HepG2 (cell line): ENCODE results near the gene SLC2A4. TPM values are rescaled to one million over a fixed set of nuclear protein-coding genes. Genes with fewer than 3 reads are reported as not detected.

Source experiments
- ATF2 ChIP-seq: sonication (generic); formaldehyde crosslinking; IDR thresholded peaks from 2 replicates; pipeline ENCODE4 v1.4.0; 2020; ENCODE audit warnings: missing genetic modification reagents
- GPBP1L1 ChIP-seq: sonication (generic); formaldehyde crosslinking; IDR thresholded peaks from 2 replicates; pipeline ENCODE4 v1.5.0; 2020; ENCODE audit warnings: mild to moderate bottlenecking, missing genetic modification reagents
- HBP1 ChIP-seq: IDR thresholded peaks from 2 replicates; pipeline ENCODE4 v1.6.1; 2016; ENCODE audit warnings: low read depth, control low read depth
- IRF1 ChIP-seq: sonication (generic); formaldehyde crosslinking; IDR thresholded peaks from 2 replicates; pipeline ENCODE4 v1.4.0; 2020; ENCODE audit warnings: low read depth, mild to moderate bottlenecking, missing genetic modification reagents
- KDM1A ChIP-seq: IDR thresholded peaks from 2 replicates; pipeline ENCODE4 v1.6.1; 2016; ENCODE audit warnings: missing compliant biosample characterization
- KLF13 ChIP-seq: sonication (generic); formaldehyde crosslinking; IDR thresholded peaks from 2 replicates; pipeline ENCODE4 v1.4.0; 2020; ENCODE audit warnings: mild to moderate bottlenecking, missing genetic modification reagents
- MED13 ChIP-seq: sonication (generic); formaldehyde crosslinking; IDR thresholded peaks from 2 replicates; pipeline ENCODE4 v1.5.0; 2020; ENCODE audit warnings: missing genetic modification reagents
- MED8 ChIP-seq: sonication (generic); formaldehyde crosslinking; IDR thresholded peaks from 2 replicates; pipeline ENCODE4 v1.8.1; 2023; ENCODE audit warnings: mild to moderate bottlenecking, missing genetic modification reagents; ENCODE audit not compliant: insufficient replicate concordance
- NFYC ChIP-seq: IDR thresholded peaks from 2 replicates; pipeline ENCODE4 v1.6.1; 2016; ENCODE audit warnings: missing genetic modification reagents, missing compliant biosample characterization
- PAF1 ChIP-seq: IDR thresholded peaks from 2 replicates; pipeline ENCODE4 v1.6.1; 2016; ENCODE audit warnings: missing genetic modification reagents, missing compliant biosample characterization
- SOX13 ChIP-seq, 3 experiments: fragments of 450-650 bp in 1 of 3; sonication (generic) in 1 of 3; formaldehyde crosslinking in 1 of 3; IDR thresholded peaks in 2 of 3; conservative IDR thresholded peaks in 1 of 3; 2 replicates each; pipeline versions ENCODE4 v1.5.0 to v1.6.1; 2016 to 2020; ENCODE audit warnings: antibody characterized with exemption in 1 of 3, mild to moderate bottlenecking in 1 of 3, missing compliant biosample characterization in 1 of 3, missing genetic modification reagents in 1 of 3, moderate library complexity in 1 of 3
- STAT5B ChIP-seq: sonication (generic); formaldehyde crosslinking; IDR thresholded peaks from 2 replicates; pipeline ENCODE4 v1.4.0; 2020; ENCODE audit warnings: missing genetic modification reagents
- THAP9 ChIP-seq: sonication (generic); formaldehyde crosslinking; IDR thresholded peaks from 2 replicates; pipeline ENCODE4; 2020; ENCODE audit warnings: missing genetic modification reagents, mild to moderate bottlenecking, borderline replicate concordance
- ZNF33B ChIP-seq: sonication (generic); formaldehyde crosslinking; IDR thresholded peaks from 2 replicates; pipeline ENCODE4 v1.5.1; 2020; ENCODE audit warnings: mild to moderate bottlenecking, missing genetic modification reagents
- ZNF513 ChIP-seq: sonication (generic); formaldehyde crosslinking; conservative IDR thresholded peaks from 2 replicates; pipeline ENCODE4 v1.5.0; 2020; ENCODE audit warnings: missing genetic modification reagents
- ZNF710 ChIP-seq: sonication (generic); formaldehyde crosslinking; IDR thresholded peaks from 2 replicates; pipeline ENCODE4 v1.5.0; 2020; ENCODE audit warnings: mild to moderate bottlenecking, missing genetic modification reagents, borderline replicate concordance
- ZNF816 ChIP-seq: sonication (generic); formaldehyde crosslinking; IDR thresholded peaks from 2 replicates; pipeline ENCODE4 v1.8.0; 2022; ENCODE audit warnings: missing genetic modification reagents, mild to moderate bottlenecking, borderline replicate concordance
- polyA plus RNA-seq, 8 experiments: library from polyadenylated mRNA; depleted of rRNA in 3 of 8; stranded (reverse) in 7 of 8; unstranded in 1 of 8; fragments of >200 nt; fragmentation: Illumina TruSeq in 4 of 8; extraction: Trizol in 4 of 8; gene quantifications; 2 replicates each; pipeline versions ENCODE4 v1.2.1 to v1.2.3, GENCODE V29; 2011 to 2016; ENCODE audit warnings: low read depth in 4 of 8, missing spikeins in 1 of 8, mixed read lengths in 1 of 8; ENCODE audit not compliant: insufficient read depth in 1 of 8
- total RNA-seq, 5 experiments: library from RNA; depleted of rRNA; stranded (reverse); fragments of >200 nt; fragmentation: Illumina TruSeq; extraction: Trizol; gene quantifications; 2 replicates each; pipeline ENCODE4 v1.2.3, GENCODE V29; 2016; ENCODE audit warnings: low read depth in 1 of 5

The SLC2A4 gene
- total and polyA plus RNA-seq, 2 of the 13 experiments (the other 11 are each of a cell fraction or from before 2014, with no cell fraction given) = 4.9 to 5.8 TPM

GRCh38 chr17:7280519-7281073 is 922 bp upstream of the SLC2A4 start (continued):
- TF ChIP-seq THAP9 (CRISPR knock-in tag) = peak; percentile 75; the same call in 1 of the 2 replicates
- no peak; the same call in 1 of the 2 replicates for TF ChIP-seq KLF13 (CRISPR knock-in tag)
- no peak for TF ChIP-seq IRF1 (CRISPR knock-in tag)
- no peak for TF ChIP-seq ZNF816 (CRISPR knock-in tag)
- no peak for TF ChIP-seq PAF1 (CRISPR knock-in tag)
- no peak for TF ChIP-seq ZNF710 (CRISPR knock-in tag)
- peak; percentile 18; the same call in 1 of the 2 replicates for TF ChIP-seq ATF2 (CRISPR knock-in tag)
- TF ChIP-seq GPBP1L1 = no peak
- TF ChIP-seq ZNF513 (CRISPR knock-in tag) = no peak
- TF ChIP-seq KDM1A (CRISPR knock-in tag) = no peak
- no peak for TF ChIP-seq SOX13 (IDR thresholded peaks at IDR 0.05)
- no peak; a peak in 1 of 4 replicates for TF ChIP-seq SOX13 (CRISPR knock-in tag; conservative IDR thresholded peaks at IDR 0.05 in 1 of 2, IDR thresholded peaks at IDR 0.05 in 1 of 2)
- TF ChIP-seq MED8 (CRISPR knock-in tag) = no peak
- TF ChIP-seq MED13 (CRISPR knock-in tag) = no peak
- peak; percentile 90 for TF ChIP-seq ZNF33B (CRISPR knock-in tag)
- no peak for TF ChIP-seq HBP1 (CRISPR knock-in tag)
- no peak for TF ChIP-seq STAT5B (CRISPR knock-in tag)
- no peak for TF ChIP-seq NFYC (CRISPR knock-in tag)
